ENCODE results near the gene GOLGA8F. TPM values are rescaled to one million over a fixed set of nuclear protein-coding genes. Genes with fewer than 3 reads are reported as not detected.
"Not testable (repeated sequence)": the region's sequence is repeated elsewhere in the genome, so short reads cannot be mapped to it uniquely, and the experiment has no call there.

GOLGA8F gene, protein sequence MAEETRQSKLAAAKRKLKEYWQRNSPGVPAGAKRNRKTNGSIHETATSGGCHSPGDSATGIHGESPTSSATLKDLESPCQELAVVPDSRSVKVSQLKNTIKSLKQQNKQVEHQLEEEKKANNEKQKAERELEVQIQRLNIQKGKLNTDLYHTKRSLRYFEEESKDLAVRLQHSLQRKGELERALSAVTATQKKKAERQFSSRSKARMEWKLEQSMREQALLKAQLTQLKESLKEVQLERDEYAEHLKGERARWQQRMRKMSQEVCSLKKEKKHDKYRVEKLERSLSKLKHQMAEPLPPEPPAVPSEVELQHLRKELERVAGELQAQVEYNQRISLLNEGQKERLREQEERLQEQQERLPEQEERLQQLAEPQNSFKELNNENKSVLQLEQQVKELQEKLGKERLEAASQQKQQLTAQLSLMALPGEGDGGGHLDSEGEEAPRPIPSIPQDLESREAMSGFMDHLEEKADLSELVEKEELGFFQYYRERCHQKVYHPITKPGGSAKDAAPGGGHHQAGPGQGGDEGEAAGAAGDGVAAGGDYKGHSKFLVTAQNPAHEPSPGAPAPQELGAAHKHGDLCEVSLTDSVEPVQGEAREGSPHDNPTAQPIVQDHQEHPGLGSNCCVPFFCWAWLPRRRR
- total RNA-seq = not detected
- long read RNA-seq = 0 reads

DNA sequence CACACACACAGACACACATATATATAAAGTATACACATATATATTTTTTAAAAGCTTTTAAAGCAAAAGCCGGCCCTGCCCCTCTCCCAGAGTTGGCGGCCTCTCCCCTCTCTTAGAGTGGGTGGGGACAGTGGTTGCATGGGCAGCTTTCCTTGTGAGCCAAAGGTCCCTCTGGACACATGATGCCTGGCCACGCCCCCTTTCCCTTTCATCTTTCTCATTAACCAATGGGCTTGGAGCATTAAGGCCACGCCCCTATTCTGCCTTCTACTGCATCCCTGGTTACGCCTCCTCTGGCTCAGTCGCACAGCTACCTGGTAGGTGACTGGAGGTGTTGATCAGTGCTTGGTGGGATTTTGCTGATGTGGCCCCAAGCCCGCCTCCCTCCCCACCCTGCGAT, at the start of gene GOLGA8F:
TSS of gene GOLGA8F (plus strand) at position 301 of the 400 bp plus-strand sequence. CDS start at position 399, 98 bp downstream.
- intact Hi-C loops (cut with DNase I, micrococcal nuclease); ATAC-seq; DNase-seq: not testable (repeated sequence)

DNA sequence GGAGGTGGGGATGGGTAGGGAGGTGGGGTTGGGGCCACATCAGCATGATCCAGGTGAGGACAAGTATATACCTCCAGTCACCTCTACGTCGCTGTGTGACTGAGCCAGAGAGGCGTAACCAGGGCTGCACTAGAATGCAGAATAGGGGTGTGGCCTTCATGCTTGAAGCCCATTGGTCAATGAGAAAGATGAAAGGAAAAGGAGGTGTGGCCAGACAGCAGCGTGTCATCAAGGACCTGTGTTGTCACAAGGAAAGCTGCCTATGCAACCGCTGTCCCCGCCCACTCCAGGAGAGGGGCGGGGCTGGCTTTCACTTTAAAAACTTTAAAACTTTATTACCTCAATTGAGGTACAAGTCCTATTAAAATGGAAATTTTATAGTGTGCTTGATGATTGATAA, 20.5 kb upstream of the GOLGA8F start, which contains the start of gene GOLGA6L24:
TSS of gene GOLGA6L24 (minus strand) at position 101 of the 400 bp plus-strand sequence. CDS start at position 40, 61 bp downstream.
- ATAC-seq; intact Hi-C loops (cut with DNase I, micrococcal nuclease); DNase-seq: not testable (repeated sequence)

DNA sequence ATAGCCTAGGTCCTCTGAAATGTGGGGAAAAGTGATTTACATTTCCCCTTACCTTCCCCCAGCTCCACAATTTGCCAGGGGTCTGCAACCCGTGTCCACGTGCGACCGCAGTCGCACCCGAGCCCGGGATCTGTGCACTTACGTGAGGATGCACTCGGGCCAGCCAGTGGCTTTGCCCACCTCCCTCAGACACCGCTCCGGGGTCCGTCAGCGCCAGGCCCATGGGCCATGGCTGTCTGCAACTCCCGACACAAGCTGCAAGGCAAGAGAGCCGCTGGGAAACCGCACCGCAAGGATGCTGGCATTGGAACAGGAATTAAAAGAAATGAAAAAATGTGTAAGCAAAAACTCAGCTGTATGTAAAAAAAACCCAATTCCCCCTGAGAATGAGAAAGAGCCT, 13.0 kb upstream of the GOLGA8F start:
- ATAC-seq; intact Hi-C loops (cut with DNase I, micrococcal nuclease); DNase-seq: not testable (repeated sequence)

GRCh38 chr15:28380053-28380452, 1.6 kb downstream of the GOLGA8F start:
- ATAC-seq; intact Hi-C loops (cut with DNase I, micrococcal nuclease); DNase-seq: not testable (repeated sequence)

DNA sequence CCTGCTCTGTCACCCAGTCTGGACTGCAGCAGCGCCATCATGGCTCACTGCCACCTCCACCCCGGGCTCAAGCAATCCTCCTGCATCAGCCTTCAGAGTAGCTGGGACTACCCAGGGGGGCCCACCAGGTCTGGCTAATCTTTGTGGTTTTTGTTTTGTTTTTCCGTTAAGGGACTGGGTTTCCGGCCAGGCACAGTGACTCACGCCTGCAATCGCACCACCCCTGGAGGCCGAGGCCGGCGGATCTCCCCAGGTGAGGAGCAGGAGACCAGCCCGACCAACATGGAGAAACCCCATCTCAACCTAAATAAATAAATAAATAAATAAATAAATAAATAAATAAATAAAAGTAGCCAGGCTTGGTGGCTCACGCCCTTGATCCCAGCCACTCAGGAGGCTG, 17.6 kb downstream of the GOLGA8F start:
- ATAC-seq; DNase-seq; intact Hi-C loops (cut with DNase I, micrococcal nuclease): not testable (repeated sequence)

DNA sequence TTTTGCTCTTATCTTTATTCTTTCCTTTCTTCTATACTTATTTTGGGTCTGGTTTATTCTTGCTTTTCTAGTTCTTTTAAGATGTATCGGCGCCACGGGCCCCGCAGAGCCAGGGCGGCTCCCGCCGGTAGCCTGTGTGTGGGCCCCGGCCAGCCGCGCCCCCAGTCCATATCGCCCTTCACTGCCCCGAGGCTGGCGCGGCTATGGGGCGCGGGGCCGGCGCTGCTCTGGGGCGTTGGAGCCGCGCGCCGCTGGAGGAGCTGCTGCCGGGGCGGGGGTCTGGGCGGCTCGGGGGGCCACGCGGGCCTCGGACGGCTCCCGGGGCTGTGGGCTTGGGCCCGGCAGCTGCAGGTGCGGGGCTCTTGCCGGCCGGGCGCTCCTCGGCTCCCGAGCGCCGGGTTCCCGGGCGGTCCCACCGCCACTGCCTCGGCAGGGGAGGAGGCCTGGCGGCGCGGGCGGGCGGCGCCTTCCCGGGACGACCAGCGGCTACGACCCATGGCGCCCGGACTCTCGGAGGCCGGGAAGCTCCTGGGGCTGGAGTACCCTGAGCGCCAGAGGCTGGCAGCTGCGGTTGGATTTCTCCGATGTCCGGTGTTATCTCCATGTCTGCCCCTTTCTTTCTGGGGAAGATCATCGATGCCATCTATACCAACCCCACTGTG, 24.4 kb downstream of the GOLGA8F start:
- DNase-seq; intact Hi-C loops (cut with DNase I, micrococcal nuclease); ATAC-seq: not testable (repeated sequence)

GRCh38 chr15:28420470-28420869, 42.0 kb downstream of the GOLGA8F start:
- ATAC-seq; intact Hi-C loops (cut with DNase I, micrococcal nuclease); DNase-seq: not testable (repeated sequence)

DNA sequence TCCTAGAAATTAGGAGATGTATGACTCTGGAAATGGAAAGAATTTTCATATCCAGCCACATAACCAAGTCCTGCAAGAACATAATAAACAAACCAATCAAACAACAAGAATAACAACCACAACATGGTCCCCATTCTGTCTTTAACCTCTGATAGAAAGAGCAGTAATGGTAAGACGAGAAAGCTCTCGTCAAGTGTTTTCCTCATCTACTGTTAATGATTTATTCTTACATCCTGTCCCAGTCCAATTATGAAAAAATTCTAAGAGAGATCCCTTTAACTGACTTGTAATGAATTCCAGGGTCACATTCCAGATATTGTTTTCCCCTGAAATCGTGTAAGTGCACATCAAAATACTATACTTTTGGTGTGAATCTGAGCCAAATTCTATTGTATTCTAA, 57.1 kb downstream of the GOLGA8F start:
- ATAC-seq; intact Hi-C loops (cut with DNase I, micrococcal nuclease): not testable (repeated sequence)

More for the DNA sequence above, 57.1 kb downstream of the GOLGA8F start:
- not testable (repeated sequence) for DNase-seq

Small RNAs within 50 kb of the gene (microRNA-seq; reads per million reads assigned to microRNA genes)
- gene MIR4509-2 = 0 reads per million in 2 donors

Other genes starting within 250 kb of the GOLGA8F start
- gene HERC2, start 56.5 kb upstream of the GOLGA8F start, total RNA-seq = 10 to 100 TPM; 68.9 to 73.1 TPM
- not detected for gene GOLGA6L24, start 20.6 kb upstream of the GOLGA8F start, total RNA-seq
- gene GOLGA8G, start 154.3 kb downstream of the GOLGA8F start, total RNA-seq = not detected
- gene GOLGA6L25, start 174.9 kb downstream of the GOLGA8F start, total RNA-seq = not detected

All from left colon (tissue), 2 donors.